IPS-18a (cell line): ENCODE measurements around the gene SPPL2B.

Experiments
- H3K27ac ChIP-seq: one replicate; pipeline ENCODE4 v1.5.1; 2013; ENCODE audit warnings: low read length
- H3K27me3 ChIP-seq: one replicate; pipeline ENCODE4 v1.6.1; 2013; ENCODE audit warnings: mild to moderate bottlenecking, low read length; ENCODE audit not compliant: control insufficient read depth, insufficient read depth
- H3K36me3 ChIP-seq: one replicate; pipeline ENCODE4 v1.6.1; 2013; ENCODE audit warnings: low read depth, low read length; ENCODE audit not compliant: control insufficient read depth
- H3K4me1 ChIP-seq: one replicate; pipeline ENCODE4 v1.6.1; 2013; ENCODE audit warnings: low read depth, low read length; ENCODE audit not compliant: control insufficient read depth
- H3K4me3 ChIP-seq: one replicate; pipeline ENCODE4 v1.5.1; 2013; ENCODE audit warnings: low read length
- H3K9ac ChIP-seq: one replicate; pipeline ENCODE4 v1.6.1; 2013; ENCODE audit warnings: mild to moderate bottlenecking, low read length, moderate library complexity
- H3K9me3 ChIP-seq: one replicate; pipeline ENCODE4 v1.6.1; 2013; ENCODE audit warnings: low read depth, low read length; ENCODE audit not compliant: control insufficient read depth

Gene SPPL2B

DNA sequence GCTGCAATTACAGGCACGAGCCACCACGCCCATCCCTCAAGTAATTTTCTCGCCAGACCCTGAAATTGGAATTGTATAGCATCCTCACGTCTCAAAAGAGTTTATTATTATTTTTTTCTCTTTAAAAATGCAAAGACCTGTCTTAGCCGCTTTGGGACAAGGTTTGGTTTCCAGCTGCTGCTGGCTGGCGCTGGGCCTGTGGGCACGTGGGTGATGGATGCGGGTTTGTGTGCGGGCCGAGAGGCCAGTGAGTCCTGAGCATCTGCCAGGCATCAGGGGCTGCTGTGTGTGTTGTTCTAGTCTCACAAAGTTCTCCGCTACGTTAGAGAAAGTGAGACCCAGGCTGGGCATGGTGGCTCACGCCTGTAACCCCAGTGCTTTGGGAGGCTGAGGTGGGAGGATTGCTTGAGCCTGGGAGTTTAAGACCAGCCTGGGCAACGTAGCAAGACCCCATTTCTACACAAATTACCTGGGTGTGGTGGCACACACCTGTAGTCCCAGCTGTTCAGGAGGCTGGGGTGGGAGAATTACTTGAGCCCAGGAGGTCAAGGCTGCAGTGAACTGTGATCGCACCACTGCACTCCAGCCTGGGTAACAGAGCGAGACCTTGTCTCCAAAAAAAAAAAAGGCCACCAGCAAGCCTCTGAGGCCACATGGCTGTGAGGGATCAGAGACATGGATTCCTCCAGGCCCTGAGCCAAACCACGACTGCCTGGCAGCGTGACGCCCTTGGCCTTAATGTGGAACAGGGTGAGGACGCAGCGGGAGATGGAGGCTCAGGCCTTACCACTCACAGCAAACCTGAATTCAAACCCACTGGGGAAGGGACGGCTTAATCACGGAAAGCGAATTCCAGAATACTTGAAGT, 26.9 kb downstream of the SPPL2B start:
- no peaks in the 10 kb centered on the region for H3K36me3 ChIP-seq
- no peaks in the 10 kb centered on the region for H3K4me1 ChIP-seq
- no peak overlapping the region for H3K4me3 ChIP-seq
- no peaks in the 10 kb centered on the region for H3K9me3 ChIP-seq
- no peak overlapping the region for H3K9ac ChIP-seq
- H3K27me3 ChIP-seq, result peaks cover 20% of the 10 kb centered on the region
- no peak overlapping the region for H3K27ac ChIP-seq

- Histone ChIP-seq H3K27me3 (peaks cover 25% of the 10 kb centered on the region), H3K9me3 (no peaks in the 10 kb centered on the region), H3K4me1 (no peaks in the 10 kb centered on the region), H3K27ac (no peak overlapping the region), H3K9ac (no peak overlapping the region), H3K4me3 (no peak overlapping the region), H3K36me3 (no peaks in the 10 kb centered on the region)
Measured at GRCh38 chr19:2356036-2356646, 27.7 kb downstream of the SPPL2B start.

- peaks cover 32% of the 10 kb centered on the region for H3K27me3 ChIP-seq
- no peaks in the 10 kb centered on the region for H3K9me3 ChIP-seq
- H3K4me3 ChIP-seq, result no peak overlapping the region
- H3K27ac ChIP-seq, result no peak overlapping the region
- no peak overlapping the region for H3K9ac ChIP-seq
- H3K4me1 ChIP-seq, result no peaks in the 10 kb centered on the region
- no peaks in the 10 kb centered on the region for H3K36me3 ChIP-seq
Measured at GRCh38 chr19:2357279-2358206, 29.1 kb downstream of the SPPL2B start.

DNA sequence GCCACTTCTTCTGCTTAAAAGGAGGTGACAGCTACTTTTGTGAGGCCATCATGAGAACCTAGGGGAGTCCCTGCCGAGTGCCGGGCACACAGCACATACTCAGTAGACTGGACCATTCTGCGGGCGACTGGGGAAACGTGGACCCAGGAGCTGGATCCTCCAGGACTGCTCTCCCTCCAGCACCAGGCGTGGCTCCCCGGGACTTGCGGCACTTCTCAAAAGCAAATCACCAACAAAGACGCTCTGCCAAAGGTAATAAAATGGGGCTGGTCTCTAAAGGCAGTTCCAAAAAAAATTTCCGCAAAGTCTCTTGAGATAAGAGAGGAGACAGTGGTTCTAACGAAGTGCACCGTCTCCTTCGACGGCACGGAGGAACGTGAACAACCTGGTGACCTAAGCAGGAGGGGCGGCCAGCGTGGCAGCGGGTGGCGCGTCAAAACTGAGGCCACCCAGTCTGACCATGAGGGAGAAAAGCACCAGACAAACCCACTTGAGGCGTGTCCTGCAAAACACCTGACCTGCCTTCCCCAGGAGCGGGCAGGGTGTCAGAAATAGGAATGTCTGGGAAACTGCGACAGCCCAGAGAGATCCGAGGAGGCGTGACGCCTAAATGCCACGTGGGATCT, 30.2 kb downstream of the SPPL2B start:
- Histone ChIP-seq H3K36me3 (no peaks in the 10 kb centered on the region), H3K9me3 (no peaks in the 10 kb centered on the region), H3K4me3 (no peak overlapping the region), H3K9ac (no peak overlapping the region), H3K27me3 (peaks cover 32% of the 10 kb centered on the region), H3K27ac (no peak overlapping the region), H3K4me1 (no peaks in the 10 kb centered on the region)

- Histone ChIP-seq H3K4me1 (no peaks in the 10 kb centered on the region), H3K36me3 (no peaks in the 10 kb centered on the region), H3K27ac (no peak within 1 kb of the TSS), H3K27me3 (peaks cover 32% of the 10 kb centered on the region), H3K9ac (no peak within 1 kb of the TSS), H3K9me3 (no peaks in the 10 kb centered on the region), H3K4me3 (no peak within 1 kb of the TSS)
Measured at GRCh38 chr19:2359992-2360685, 31.7 kb downstream of the SPPL2B start, which contains the start of gene TMPRSS9. Gene TMPRSS9, plus strand, starts transcription at chr19:2360265. Its CDS starts 29,521 bp downstream, at chr19:2389786.

GRCh38 chr19:2360833-2361232, 32.3 kb downstream of the SPPL2B start:
- Histone ChIP-seq H3K36me3 (no peaks in the 10 kb centered on the region), H3K27ac (no peak overlapping the region), H3K27me3 (peaks cover 32% of the 10 kb centered on the region), H3K4me3 (no peak overlapping the region), H3K4me1 (no peaks in the 10 kb centered on the region), H3K9ac (no peak overlapping the region), H3K9me3 (no peaks in the 10 kb centered on the region)

DNA sequence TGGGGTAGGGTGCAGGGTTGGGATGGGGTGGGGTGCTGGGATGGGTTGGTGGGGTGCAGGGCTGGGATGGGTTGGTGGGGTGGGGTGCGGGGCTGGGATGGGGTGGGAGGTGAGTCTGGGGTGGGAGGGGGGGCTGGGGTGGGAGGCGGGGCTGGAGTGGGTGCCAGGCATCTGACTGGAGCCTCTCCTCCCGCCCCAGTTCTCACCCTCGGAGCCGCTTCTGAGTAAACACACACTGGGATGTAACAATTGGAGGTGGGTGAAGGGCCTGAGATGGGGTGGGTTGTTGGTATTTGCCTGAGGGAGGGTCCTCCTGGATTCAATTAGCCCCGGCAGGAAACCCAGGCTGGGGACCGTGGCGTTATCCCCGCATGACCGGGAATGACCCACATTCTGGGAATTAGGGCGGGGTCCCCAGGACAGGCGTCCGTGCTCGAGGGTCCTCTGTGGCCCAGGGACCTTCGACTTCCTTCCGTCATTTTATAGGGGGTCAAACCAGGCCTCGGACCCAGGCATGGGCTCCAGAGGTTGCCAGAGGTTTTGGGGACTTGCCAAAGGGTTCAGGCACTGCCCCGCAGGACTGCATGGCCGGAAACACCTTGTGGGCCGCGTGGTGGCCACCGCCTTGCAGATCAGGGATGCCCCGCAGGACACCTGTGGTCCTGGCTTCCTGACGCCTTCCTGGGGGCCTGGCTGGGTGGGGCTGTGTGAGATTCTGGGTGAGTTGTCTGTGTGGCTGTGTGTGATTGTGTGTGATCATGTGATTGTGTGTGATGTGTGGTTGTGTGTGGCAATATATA, 33.0 kb downstream of the SPPL2B start:
- no peak overlapping the region for H3K4me3 ChIP-seq
- H3K9ac ChIP-seq, result no peak overlapping the region
- peaks cover 32% of the 10 kb centered on the region for H3K27me3 ChIP-seq
- no peaks in the 10 kb centered on the region for H3K36me3 ChIP-seq
- H3K9me3 ChIP-seq, result no peaks in the 10 kb centered on the region
- H3K4me1 ChIP-seq, result no peaks in the 10 kb centered on the region
- no peak overlapping the region for H3K27ac ChIP-seq

DNA sequence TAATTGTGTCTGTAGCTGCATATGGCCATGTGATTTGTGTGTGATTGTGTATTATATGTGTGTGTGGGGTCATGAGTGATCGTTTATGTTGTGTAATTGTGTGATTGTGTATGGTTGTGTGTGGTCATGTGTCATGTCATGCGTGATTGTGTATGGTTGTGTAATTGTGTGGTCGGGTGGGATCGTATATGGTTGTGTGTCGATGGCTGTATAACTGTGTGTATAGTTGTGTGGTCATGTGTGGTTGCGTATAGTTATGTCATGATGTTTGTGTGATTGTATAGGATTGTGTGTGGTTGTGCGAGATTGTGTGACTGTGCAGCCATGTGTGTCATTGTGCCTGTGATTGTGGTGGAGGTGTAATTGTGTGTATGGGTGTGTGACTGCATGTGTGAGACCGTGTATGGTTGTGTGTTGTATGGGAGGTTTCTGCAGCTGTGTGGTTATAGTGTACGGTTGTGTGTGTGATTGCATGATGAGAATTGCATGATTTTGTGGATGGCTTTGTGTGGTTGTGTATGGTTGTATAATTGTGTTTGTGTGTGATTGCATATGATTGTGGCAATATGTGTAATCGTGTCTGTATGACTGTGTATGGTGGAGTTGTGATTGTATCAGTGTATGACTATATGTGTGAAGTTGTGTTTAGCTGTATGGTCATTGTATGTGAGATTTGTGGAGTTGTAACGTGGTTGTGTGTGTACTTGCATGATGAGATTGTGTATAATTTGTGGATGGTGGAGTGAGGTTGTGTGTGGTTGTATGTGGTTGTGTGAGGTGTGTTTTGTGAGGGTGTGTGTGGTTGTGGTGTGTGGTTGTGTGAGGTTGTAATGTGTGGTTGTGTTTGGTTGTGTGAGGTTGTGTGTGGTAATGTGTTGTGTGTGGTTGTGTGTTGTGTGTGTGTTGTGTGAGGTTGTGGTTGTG, 33.8 kb downstream of the SPPL2B start:
- Histone ChIP-seq H3K9me3 (no peaks in the 10 kb centered on the region), H3K27me3 (peaks cover 32% of the 10 kb centered on the region), H3K4me3 (no peak overlapping the region), H3K9ac (no peak overlapping the region), H3K27ac (no peak overlapping the region), H3K4me1 (no peaks in the 10 kb centered on the region), H3K36me3 (no peaks in the 10 kb centered on the region)

GRCh38 chr19:2362970-2363300, 34.5 kb downstream of the SPPL2B start:
- H3K4me1 ChIP-seq, result no peaks in the 10 kb centered on the region

More at GRCh38 chr19:2362970-2363300, 34.5 kb downstream of the SPPL2B start:
- Histone ChIP-seq H3K27me3 (peaks cover 32% of the 10 kb centered on the region), H3K4me3 (no peak overlapping the region), H3K36me3 (no peaks in the 10 kb centered on the region), H3K27ac (no peak overlapping the region), H3K9me3 (no peaks in the 10 kb centered on the region), H3K9ac (no peak overlapping the region)
